ENCODE data around the gene CCN2.
"Not testable (repeated sequence)": the region's sequence is repeated elsewhere in the genome, so short reads cannot be mapped to it uniquely, and the experiment has no call there.

The CCN2 gene

DNA sequence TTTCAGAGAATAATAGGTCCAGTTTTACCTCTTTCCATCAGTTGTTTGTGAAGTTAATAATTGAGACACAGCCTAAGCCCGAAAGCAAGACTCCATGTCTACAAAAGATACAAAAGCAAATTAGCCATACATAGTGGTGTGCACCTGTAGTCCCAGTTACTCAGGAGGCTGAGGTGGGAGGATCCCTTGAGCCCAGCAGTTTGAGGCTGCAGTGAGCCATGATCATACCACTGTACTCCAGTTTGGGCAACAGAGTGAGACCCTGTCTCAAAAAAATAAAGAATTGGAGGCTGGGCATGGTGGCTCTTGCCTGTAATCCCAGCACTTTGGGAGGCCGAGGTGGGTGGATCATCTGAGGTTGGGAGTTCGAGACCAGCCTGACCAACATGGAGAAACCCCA is 42.4 kb downstream of the CCN2 start:
- DNase-seq = not testable (repeated sequence)

DNA sequence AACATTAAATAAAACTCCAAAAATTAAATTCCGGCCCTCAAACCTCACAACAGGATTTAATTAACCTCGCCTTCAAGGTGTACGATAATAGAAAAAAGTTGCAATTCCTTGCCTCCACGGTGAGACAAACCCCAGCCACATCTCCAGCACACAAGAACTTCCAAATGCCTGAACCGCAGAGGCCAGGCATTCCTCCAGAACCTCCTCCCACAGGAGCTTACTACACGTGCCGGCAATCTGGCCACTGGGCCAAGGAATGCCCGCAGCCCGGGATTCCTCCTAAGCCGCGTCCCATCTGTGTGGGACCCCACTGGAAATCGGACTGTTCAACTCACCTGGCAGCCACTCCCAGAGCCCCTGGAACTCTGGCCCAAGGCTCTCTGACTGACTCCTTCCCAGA is 47.4 kb downstream of the CCN2 start:
- DNase-seq = not testable (repeated sequence)

DNA sequence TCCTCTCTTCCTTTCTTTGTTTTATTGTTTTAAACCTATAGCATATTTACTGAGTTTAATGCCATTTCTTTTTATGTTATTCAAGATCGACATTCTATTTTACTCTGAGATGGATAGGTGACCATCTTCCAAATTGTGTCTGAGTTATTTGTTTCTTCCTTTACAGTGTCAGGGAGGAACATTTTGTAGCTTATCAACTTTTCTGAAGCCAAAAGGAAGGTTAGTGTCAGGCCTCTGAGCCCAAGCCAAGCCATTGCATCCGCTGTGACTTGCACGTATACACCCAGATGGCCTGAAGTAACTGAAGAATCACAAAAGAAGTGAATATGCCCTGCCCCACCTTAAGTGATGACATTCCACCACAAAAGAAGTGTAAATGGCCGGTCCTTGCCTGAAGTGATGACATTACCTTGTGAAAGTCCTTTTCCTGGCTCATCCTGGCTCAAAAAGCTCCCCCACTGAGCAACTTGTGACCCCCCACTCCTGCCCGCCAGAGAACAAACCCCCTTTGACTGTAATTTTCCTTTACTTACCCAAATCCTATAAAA is 49.8 kb downstream of the CCN2 start:
- DNase-seq = not testable (repeated sequence)

DNA sequence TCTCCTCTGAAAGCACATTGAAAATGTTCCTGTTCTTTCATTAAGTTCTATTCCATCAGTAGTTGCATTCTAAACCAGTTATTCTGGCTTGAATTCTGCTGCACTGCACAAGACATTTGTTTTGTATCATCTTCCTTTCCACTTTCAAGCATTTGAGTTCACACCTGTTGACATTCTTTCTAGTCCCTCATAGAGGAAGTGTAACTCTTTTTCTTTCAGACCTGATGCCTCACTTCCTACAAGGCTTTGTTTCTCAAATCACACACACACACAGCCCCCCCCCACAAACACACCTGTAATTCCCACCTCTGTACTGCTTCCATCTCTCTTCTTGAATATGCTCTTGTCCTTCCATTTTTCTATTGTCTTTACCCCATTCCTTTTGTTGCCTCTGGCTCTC is 50.9 kb downstream of the CCN2 start:
- DNase-seq = no peak

DNA sequence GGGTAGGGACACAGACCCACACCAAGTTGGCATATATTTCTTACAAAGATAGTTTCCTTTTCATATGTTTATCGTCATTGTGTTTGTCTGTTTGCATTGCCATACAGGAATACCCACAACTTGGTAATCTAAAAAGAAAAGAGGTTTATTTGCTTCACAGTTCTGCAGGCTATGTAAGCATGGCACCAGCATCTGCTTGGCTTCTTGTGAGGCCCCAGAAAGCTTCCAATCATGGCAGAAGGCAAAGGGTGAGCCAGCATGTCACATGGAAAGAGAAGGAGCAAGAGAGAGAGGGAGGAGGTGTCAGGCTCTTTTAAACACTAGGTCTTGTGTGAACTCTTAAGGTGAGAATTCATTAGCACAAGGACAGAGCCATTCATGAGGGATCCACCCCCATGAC is 52.5 kb downstream of the CCN2 start:
- no peak for DNase-seq

All from activated CD8-positive, alpha-beta memory T cell treated with anti-CD3 and anti-CD28 coated beads for 24 hours (primary cell).